NCI-H1930 (cell line): ENCODE results near the gene ZNF35.
"Not testable (repeated sequence)": the region's sequence is repeated elsewhere in the genome, so short reads cannot be mapped to it uniquely, and the experiment has no call there.

Experiments used
- DNase-seq, 2 experiments: peaks; one replicate each; lab custom pipeline; 2025; lab: John Stamatoyannopoulos, UW

Gene ZNF35

DNA sequence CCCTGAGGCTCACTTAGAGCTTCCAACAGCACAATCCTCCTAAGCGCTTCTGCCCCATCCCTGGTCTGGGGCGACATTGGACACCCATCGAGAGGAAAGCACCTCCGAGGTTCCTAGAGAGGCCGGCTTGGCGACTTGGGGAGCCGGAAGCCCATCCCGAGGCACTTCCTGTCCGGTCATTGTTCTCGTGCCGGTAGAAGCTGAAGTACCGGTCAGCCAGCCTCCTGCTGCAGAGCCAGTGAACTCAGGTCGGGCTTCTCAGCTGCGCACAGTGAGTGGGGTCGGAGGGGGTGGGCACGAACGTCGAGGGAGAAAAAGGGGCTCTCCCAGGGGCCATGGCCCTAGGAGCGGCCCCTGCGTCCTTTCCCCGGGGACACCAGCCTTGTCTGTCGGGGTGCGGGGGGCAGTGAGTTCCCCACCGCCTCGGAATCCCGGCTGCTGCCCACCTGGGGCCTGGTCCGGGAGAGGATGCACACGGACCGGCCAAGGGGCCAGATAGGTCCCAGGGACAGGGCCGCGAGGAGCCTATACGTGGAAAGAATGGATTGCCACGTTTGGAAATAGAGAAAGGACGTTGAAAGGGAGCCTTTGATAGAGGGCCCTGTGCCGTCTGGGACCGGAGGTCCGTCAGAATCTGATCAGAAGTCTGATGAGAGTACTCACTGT is at the start of gene ZNF35:
ZNF35 (plus strand) TSS at position 169 of the 666 bp plus-strand sequence. CDS start 2,336 bp downstream, outside the sequence.
- peak; percentile 41 to 73 for DNase-seq

DNA sequence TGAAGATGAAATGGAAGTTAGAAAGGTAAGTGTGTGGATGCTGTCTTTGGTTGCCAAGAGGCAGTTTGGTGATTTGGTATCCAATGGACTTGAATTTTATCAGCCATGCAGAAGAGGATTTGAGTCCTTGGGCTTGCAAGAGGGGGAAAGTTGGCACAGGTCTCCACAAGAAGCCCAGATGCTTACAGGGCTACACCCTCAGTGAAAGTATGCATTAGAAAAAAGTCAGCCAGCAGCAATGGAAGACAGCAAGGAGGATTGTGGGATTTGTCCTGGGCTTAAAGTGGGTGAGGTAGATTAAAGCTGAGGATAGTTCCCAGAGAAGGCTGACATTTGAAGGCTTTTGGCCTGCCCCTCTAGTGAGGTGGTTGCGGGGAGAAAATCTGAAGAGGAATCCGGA is 46.8 kb upstream of the ZNF35 start:
- no peak for DNase-seq

DNA sequence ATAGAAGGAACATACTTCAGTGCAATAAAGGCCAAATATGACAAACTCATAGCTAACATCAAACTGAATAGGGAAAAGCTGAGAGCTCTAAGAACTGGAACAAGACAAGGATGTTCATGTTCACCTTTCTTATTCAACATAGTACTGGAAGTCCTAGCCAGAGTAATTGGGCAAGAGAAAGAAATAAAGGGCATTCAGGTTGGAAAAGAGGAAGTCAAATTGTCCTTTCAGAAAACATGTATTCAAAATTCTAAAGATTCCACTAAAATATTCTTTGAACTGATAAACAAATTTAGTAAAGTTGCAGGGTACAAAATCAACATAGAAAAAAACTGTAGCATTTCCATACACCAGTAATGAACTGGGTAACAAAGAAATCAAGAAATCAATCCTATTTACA is 35.9 kb upstream of the ZNF35 start:
- no peak for DNase-seq

DNA sequence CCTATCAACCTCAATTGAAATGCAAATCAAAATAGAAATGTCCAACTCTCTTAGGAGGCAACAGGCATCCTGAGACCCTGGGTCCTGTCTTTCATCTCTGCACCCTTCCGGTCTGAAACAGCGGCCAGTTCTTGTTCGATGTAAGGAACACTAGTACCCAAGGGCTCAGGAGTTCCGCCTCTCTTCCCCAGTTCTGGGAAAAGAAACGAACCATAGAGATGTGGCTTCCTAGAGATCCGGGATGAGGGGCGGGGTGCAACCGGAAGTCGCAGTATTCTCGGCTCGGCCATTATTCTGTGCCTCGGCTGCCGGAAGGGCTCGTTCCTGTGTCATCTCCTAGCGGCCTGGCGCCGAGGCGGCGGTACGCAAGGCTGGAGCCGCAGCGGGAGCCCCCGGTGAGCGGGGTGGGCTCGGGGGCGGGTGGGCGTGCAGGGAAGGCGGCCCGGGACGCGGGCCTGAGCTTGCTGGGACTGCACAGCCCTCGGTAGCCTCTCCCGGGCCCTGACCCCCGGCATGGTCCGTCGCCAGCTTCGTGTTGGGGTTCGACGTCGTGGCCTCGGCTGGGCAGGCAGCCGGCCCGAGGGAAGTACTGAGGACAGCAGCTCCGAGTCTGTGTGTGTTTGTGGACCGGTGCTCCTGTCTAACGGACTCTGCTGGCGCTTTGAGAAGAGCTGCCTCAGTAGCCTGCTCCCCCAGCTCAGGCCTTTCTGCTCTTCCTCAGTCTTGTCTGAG is 23.6 kb upstream of the ZNF35 start, which contains the start of gene ZNF197:
ZNF197 (plus strand) TSS at position 288 of the 732 bp plus-strand sequence. CDS start 4,119 bp downstream, outside the sequence.
- peak; percentile 74 to 81 for DNase-seq

DNA sequence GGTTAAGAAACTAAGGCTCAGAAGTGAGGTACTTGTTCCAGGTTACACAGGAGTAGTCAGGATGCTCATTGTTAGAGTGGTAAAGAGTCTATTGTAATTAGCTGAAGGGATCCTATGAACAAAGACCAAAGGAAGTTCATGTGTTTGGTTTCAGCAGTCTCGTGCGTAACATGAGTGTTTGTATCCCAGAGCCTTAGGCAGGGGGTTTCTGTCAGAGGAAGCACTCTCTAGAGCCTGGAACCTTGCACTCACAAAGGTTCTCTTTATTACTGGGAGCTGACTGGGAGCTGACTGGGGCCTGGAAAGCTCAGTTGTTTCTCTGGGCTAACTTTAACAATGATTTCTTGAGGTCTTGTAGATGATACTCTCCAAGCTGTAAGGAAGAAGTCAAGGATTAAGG is 19.8 kb upstream of the ZNF35 start:
- DNase-seq, result no peak

DNA sequence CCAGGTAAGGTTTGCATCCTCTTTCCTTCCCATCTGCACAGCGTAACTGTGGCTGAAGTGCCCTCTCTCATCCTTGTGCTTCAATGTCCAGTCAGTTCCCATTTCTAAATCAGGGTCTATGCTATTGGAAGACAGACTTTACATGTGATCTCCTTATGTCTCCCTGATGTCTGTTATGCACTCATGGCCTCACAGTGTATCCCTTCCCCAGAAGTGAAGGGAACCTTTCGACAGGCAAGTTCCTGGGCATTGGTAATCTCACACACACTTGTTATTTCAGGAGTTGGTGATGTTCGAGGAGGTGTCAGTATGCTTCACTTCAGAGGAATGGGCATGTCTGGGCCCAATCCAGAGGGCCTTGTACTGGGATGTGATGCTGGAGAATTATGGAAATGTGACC is 16.3 kb upstream of the ZNF35 start:
- DNase-seq, result no peak

DNA sequence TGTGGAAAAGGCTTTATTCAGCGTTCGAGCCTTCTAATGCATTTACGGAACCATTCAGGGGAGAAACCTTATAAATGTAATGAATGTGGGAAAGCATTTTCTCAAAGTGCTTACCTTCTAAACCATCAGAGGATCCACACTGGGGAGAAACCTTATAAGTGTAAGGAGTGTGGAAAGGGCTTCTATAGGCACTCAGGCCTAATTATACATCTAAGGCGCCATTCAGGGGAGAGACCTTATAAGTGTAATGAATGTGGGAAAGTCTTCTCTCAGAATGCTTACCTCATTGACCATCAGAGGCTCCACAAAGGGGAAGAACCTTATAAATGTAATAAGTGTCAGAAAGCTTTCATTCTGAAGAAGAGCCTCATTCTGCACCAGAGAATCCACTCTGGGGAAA is 6.2 kb upstream of the ZNF35 start:
- DNase-seq, result no peak

DNA sequence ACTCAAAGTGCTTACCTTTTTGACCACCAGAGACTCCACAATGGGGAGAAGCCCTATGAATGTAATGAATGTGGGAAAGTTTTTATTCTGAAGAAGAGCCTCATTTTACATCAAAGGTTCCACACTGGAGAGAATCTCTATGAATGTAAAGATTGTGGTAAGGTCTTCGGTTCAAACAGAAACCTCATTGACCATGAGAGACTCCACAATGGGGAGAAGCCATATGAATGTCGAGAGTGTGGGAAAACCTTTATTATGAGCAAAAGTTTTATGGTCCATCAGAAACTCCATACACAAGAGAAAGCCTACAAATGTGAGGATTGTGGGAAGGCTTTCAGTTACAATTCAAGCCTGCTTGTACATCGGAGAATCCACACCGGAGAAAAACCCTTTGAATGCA is 5.5 kb upstream of the ZNF35 start:
- DNase-seq, result no peak

DNA sequence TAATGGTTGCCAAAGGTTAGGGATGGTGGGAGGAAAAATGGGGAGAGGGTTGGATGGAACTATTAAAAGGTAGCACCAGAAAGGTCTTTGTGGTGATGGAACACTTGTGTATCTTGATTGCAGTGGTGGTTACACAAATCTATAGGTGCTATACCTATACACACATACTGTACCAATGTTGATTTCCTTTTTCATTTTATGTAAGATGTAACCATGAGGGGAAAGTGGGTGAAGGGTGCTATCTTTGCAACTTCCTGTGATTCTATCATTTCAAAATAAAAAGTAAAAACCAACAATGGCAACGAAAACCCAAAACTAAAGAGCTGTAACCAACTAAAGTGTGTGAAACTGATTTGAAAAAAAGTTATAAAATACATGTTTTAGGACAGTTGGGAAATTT is 761 bp upstream of the ZNF35 start:
- no peak for DNase-seq

DNA sequence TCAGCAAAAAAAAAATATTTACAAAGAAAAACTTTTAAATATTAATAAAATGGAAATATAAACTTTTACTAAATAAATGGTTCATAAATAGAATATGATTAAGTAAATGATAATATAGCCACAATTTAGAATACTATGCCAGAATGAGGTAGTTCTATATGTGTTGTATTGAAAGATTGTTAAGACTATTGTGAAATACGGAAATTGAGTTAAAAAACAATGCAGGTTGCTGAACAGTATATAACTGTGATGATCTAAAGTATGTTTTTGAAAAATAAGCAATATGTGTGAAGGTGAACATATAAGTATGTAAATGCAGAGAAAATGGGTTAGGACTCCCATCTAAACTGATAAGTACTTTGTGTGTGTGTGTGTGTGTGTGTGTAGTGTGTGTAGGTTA is 1.2 kb downstream of the ZNF35 start:
- no peak for DNase-seq

DNA sequence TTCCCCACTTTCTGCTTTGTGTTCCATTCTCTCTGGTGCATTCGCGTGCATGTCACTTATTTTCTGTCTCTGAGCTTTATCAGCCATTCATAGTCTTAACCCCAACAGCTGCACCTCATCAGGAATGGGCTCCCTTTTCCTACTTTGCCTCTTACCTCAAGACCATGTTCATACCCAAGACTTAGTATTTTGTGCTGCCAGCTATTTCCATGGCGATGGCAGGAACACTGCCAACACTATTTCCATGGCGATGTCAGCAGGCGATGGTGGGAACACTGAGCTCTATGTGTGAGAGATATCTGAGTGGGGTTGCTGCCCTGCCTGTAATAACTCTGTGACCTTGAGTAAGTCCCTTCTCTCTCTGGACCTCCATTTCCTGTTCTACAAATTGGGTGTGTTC is 5.5 kb downstream of the ZNF35 start:
- no peak for DNase-seq

DNA sequence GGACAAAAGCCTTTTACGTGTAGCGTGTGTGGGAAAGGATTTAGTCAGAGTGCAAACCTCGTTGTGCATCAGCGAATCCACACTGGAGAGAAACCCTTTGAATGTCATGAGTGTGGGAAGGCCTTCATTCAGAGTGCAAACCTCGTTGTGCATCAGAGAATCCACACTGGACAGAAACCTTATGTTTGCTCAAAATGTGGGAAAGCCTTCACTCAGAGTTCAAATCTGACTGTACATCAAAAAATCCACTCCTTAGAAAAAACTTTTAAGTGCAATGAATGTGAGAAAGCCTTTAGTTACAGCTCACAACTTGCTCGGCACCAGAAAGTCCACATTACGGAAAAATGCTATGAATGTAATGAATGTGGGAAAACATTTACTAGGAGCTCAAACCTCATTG is 10.5 kb downstream of the ZNF35 start:
- DNase-seq, result no peak

DNA sequence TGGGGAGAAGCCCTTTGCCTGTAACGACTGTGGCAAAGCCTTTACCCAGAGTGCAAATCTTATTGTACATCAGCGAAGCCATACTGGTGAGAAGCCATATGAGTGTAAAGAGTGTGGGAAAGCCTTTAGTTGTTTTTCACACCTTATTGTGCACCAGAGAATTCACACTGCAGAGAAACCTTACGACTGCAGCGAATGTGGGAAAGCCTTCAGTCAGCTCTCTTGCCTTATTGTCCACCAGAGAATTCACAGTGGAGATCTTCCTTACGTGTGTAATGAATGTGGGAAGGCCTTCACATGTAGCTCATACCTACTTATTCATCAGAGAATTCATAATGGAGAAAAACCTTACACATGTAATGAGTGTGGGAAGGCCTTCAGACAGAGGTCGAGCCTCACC is 10.9 kb downstream of the ZNF35 start:
- DNase-seq, result no peak

DNA sequence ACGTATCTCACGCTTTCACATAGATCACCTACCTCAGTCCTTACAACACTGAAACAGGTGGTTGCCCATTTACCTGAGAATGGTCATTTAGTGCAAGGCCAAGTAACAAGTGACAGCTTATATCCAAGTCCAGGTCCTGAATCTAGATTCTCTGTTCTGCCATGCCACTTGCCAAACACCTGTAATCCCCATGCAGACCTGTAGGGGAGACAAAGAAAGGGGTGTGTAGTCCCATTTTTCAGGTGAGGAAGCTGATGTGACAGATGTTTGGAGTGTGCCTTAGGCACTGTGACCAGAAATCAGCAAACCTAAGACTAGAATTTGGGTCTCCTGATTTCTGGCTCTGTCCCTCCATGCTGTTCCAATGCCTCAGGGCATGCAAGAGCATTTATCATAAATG is 12.7 kb downstream of the ZNF35 start:
- no peak for DNase-seq

DNA sequence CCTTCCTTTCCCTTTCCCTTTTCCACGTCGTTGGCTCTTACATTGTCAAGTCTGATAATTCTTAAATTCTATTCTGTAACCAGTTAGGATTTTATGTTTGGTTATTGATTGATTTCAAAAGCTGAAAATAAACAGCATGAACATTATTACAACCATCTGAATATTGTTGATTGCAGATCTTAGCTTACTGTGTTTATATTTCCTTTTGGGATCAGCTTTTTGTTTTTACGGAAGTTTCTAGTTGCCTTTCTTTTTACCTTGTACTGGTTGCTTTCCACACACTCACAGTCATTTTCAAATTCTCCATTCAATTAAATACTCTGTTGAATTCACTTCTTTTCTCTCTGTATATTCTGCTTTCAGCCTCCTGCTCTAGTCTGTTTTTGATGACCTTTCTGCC is 16.6 kb downstream of the ZNF35 start:
- no peak for DNase-seq

DNA sequence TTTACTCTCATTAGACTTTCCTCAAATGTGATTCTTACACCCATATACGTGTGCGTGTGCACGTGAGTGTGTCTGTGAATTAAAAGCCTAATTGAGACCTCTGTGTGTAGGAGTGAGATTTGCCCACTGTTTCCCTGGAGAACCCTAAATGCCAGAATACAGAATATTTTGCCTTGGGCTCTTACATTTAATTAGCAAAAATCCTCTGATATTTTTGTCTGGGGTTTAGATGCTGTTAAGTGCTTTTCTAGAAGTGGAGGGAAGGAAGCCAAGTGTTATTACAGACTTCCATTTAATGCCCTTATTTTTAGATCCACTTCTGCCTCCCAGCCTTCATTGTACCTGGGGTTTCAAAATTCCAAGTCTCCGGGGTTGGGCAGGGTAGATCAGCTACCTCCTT is 17.8 kb downstream of the ZNF35 start:
- DNase-seq, result no peak

DNA sequence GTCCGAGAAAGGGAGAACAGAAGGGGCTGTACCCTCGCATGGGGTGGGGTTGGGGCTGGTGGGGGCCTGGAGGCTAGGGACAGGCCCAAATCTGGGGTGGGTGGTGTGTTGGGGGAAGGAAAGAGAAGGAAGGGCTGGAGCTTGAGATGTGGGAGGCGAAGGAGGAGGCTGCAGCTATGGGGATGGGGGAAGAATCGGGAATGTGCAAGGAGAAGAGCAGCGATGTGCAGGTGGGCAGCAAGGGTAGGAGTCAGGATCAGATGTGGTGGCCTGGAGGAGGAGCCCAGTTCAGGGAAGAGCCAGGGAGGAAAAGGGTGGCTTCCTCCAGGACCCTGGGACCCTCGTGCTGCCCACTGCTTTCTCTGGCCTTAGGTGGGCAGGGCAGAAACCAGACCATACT is 21.2 kb downstream of the ZNF35 start:
- no peak for DNase-seq

DNA sequence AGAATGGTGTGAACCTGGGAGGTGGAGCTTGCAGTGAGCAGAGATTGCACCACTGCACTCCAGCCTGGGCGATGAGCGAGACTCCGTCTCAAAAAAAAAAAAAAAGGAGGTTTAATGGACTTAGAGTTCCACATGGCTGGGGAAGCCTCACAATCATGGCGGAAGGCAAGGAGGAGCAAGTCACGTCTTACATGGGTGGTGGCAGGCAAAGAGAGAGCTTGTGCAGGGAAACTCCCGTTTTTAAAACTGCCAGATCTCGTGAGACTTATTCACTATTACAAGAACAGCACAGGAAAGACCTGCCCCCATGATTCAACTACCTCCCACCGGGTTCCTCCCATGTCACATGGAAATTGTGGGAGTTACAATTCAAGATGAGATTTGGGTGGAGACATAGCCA is 24.9 kb downstream of the ZNF35 start:
- DNase-seq, result not testable (repeated sequence)

DNA sequence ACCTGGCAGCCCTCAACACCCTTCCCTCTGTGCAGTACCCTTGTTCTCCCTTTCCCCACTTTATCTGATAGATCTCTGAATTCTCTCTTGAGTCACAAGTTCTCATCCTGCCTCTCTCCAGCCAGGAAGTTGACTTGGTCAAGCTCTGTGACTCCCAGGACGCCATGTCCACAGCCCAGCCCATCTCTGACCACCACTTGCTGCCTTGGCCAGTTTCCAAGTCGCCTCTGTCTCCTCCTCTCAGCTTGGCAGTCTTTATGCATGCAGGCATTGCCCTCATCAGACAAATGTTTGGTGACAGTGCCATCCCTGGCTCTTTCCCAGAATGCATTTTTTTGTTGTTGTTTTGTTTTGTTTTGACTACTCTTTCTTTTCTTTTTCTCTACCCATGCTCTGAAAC is 25.7 kb downstream of the ZNF35 start:
- no peak for DNase-seq

DNA sequence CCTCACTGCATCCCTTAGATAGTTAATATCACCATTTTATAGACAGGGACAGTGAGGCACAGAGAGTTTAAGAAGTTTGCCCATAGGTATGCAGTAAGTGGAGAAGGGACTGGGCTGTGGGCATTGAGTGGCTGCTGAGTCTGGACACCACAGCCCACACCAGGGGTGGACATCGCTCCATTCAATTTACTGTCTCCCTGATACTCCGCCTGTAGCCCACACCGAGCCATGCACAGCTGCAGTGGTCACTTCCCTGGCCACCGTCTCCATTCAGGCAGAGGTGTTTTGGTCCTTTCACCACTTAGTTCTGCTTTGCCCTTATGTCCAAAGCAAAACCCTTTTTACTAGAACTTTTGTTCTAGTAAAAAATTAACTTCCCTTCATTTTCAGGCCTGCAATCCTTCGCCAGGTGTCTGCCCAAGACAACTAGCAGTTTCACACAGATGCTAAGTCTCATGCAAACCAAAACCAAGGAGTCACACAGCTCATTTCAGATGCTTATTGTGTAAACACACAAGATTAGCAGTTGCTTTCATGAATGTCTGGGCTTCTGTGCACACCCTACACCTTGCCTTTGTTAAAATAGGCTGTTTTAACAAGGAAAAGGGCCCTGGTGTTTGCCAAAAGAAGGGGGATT is 30.1 kb downstream of the ZNF35 start:
- no peak for DNase-seq

DNA sequence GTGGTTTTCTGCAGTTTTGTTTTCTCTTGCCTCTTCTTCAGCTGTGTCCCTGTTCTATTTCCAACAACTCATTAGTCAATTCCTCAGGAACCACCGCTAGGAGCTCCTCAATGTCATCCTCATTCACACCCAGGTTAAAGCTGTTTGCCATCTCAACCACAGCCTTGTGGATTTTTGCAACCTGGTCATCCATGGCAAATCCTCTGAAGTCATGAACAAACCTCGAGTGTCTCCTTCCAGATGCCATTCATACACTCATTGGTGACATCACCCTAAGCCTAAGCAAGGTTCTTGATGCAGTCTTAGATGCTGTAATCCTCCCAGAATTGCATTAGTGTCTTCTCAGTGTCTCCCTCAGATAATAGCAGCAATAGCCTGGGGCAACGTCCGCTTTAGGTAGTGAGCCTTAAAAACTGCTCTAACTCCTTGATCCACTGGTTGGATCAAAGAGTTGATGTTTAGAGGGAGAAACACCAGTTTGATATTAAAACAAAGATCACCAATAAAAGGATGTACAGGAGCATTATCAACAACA is 32.5 kb downstream of the ZNF35 start:
- no peak for DNase-seq

DNA sequence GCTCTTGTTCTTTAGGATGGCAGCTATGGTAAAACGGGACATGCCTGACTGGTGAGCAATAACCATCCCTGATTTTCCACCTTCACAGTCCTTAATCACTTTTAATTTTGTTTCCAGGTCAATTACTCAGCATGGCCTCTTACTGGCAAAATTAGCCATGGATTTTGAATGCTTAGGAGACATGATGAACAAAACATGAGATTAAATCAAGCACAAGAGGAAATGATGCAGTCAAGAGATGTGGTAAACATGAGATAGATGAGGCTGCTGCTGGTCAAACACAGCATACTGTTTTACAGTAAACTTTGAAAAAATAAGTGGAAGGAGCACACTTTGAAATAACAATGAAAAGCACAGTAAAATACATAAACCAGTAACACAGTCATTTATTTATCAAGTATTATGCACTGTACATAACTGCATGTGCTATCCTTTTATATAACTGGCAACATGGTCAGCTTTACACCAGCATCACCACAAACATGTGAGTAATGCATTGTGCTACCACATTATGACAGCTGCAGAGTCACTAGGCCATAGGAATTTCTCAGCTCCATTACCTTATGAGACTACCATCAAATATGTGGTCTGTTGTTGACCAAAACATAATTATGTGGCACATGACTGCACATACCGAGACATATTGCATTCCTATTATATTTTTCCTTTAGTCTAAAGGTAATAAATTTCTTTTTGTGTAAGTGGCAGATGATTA is 33.8 kb downstream of the ZNF35 start:
- DNase-seq, result no peak
